Ascending aorta (tissue), 2 donors: ENCODE measurements around the gene LITAF. TPM values are rescaled to one million over a fixed set of nuclear protein-coding genes. Genes with fewer than 3 reads are reported as not detected.
"Not testable (repeated sequence)": the region's sequence is repeated elsewhere in the genome, so short reads cannot be mapped to it uniquely, and the experiment has no call there.

Experiments used
- DNase-seq, 2 donors: peaks; one replicate each; pipeline ENCODE4 v3.0.0-alpha.2; 2019; ENCODE audit warnings: low spot score in 2 of 2
- H3K27ac ChIP-seq, 2 donors: fragments of 200-600 bp; sonication (generic); one replicate each; pipeline ENCODE4 v1.5.1; 2016 to 2017; ENCODE audit warnings: mild to moderate bottlenecking in 1 of 2
- H3K27me3 ChIP-seq: fragments of 200-600 bp; sonication (generic); one replicate; pipeline ENCODE4 v1.5.1; 2017
- H3K36me3 ChIP-seq, 2 donors: fragments of 200-600 bp; sonication (generic); one replicate each; pipeline ENCODE4 v1.5.1; 2016
- H3K4me1 ChIP-seq, 2 donors: fragments of 200-600 bp; sonication (generic); one replicate each; pipeline ENCODE4 v1.5.1; 2016 to 2017; ENCODE audit warnings: mild to moderate bottlenecking in 1 of 2
- H3K4me3 ChIP-seq, 2 donors: fragments of 200-600 bp; sonication (generic); one replicate each; pipeline ENCODE4 v1.5.1; 2016 to 2017; ENCODE audit warnings: mild to moderate bottlenecking in 1 of 2
- H3K9me3 ChIP-seq, 2 donors: fragments of 200-600 bp; sonication (generic); one replicate each; pipeline ENCODE4 v1.5.1; 2016
- intact Hi-C: fragments of 100-400 bp; cut with DNase I; formaldehyde crosslinking; loops from one replicate; pipeline ENCODE4 v1.15.1; 2023
- total RNA-seq: library from RNA; depleted of rRNA; stranded (reverse); fragments of >200 nt; gene quantifications from one replicate; pipeline ENCODE4 v1.1.0, GENCODE V29; 2016
- TF ChIP-seq, protein P1 (sequence below), 3 experiments: fragments of 200-600 bp in 2 of 3; fragments of 450-650 bp in 1 of 3; sonication (generic) in 2 of 3; IDR thresholded peaks; one replicate each; pipeline ENCODE4 v1.5.1; 2016 to 2019; ENCODE audit warnings: antibody characterized with exemption in 3 of 3, mild to moderate bottlenecking in 1 of 3, moderate library complexity in 1 of 3

LITAF gene
- total RNA-seq, 1 donor from 2014 or later, result 40.7 TPM

DNA sequence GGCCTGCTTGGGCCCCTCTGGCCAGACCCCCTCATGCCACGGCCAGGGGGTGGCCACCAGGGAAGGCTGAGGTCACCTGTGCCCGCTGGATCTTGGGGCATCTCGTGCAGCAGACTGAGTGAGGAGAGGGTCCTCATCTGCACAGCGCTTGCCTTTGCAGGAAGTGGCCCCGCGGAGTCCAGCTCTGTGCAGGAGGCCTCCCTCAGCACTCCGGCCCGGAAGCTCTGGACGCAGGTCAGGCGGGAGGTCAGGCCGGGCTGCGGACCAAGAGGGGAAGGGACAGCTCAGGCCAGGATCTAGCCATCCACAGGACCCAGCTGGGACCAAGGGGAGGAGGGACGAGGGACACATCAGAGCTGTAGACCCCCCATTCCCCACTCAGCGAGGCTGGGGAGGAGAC is 72.4 kb downstream of the LITAF start:
- no peaks in the 10 kb centered on the region for H3K4me1 ChIP-seq
- intact Hi-C loops, result no loop called here
- TF ChIP-seq, protein P1, sequence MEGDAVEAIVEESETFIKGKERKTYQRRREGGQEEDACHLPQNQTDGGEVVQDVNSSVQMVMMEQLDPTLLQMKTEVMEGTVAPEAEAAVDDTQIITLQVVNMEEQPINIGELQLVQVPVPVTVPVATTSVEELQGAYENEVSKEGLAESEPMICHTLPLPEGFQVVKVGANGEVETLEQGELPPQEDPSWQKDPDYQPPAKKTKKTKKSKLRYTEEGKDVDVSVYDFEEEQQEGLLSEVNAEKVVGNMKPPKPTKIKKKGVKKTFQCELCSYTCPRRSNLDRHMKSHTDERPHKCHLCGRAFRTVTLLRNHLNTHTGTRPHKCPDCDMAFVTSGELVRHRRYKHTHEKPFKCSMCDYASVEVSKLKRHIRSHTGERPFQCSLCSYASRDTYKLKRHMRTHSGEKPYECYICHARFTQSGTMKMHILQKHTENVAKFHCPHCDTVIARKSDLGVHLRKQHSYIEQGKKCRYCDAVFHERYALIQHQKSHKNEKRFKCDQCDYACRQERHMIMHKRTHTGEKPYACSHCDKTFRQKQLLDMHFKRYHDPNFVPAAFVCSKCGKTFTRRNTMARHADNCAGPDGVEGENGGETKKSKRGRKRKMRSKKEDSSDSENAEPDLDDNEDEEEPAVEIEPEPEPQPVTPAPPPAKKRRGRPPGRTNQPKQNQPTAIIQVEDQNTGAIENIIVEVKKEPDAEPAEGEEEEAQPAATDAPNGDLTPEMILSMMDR (IDR thresholded peaks at IDR 0.05), result no peak
- no peaks in the 10 kb centered on the region for H3K9me3 ChIP-seq
- no peak for DNase-seq
- no peak overlapping the region for H3K27ac ChIP-seq
- H3K4me3 ChIP-seq, result no peak overlapping the region
- H3K27me3 ChIP-seq, result no peaks in the 10 kb centered on the region
- H3K36me3 ChIP-seq, result no peaks in the 10 kb centered on the region

DNA sequence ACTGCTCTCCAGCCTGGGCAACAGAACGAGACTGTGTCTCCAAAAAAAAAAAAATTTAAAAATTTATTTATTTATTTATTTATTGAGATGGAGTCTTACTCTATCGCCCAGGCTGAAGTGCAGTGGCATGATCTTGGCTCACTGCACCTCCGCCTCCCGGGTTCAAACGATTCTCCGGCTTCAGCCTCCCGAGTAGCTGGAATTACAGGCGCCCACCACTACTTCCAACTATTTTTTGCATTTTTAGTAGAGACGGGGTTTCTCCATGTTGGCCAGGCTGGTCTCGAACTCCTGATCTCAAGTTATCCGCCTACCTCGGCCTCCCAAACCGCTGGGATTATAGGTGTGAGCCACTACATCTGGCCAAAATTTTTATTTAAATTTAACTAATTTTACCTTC is 73.4 kb downstream of the LITAF start:
- DNase-seq, H3K4me3 ChIP-seq, intact Hi-C loops, H3K27me3 ChIP-seq, H3K27ac ChIP-seq, H3K9me3 ChIP-seq, H3K4me1 ChIP-seq, H3K36me3 ChIP-seq: not testable (repeated sequence)

DNA sequence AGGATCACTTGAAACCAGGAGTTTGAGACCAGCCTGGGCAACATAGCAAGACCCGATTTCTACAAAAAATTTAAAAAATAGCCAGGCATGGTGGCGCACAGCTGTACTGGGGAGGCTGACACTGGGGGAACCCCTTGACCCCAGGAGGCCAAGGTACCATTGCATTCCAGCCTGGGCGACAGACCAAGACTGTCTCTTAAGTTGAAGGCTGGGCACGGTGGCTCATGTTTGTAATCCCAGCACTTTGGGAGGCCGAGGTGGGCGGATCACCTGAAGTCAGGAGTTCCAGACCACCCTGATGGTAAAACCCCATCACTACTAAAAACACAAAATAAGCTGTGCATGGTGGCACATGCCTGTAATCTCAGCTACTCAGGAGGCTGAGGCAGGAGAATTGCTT is 74.9 kb downstream of the LITAF start:
- no peak for DNase-seq
- H3K9me3 ChIP-seq, result no peaks in the 10 kb centered on the region
- TF ChIP-seq, protein P1 (IDR thresholded peaks at IDR 0.05), result no peak
- H3K36me3 ChIP-seq, result no peaks in the 10 kb centered on the region
- H3K4me3 ChIP-seq, result no peak overlapping the region
- no peaks in the 10 kb centered on the region for H3K4me1 ChIP-seq
- H3K27me3 ChIP-seq, result no peaks in the 10 kb centered on the region
- H3K27ac ChIP-seq, result no peak overlapping the region
- intact Hi-C loops, result no loop called here

DNA sequence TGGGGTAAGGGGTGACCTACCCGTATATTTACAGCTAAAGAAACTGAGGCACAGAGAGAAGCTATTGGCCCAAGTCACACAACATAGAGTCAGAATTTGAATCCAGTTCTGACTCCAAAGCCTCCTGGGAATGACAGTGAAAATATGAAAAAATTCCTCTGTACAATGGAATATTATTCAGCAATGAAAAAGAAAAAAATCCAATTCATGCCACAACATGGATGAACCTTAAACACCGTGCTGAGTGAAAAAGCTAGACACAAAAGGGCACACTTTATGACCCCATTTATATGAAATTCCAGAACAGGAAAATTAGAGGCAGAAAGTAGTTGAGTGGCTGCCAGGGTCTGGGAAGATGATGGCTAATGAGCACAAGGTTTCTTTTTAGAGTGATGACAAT is 75.4 kb downstream of the LITAF start:
- no peaks in the 10 kb centered on the region for H3K9me3 ChIP-seq
- no peak for DNase-seq
- intact Hi-C loops, result no loop called here
- no peak overlapping the region for H3K27ac ChIP-seq
- no peaks in the 10 kb centered on the region for H3K36me3 ChIP-seq
- H3K4me3 ChIP-seq, result no peak overlapping the region
- TF ChIP-seq, protein P1 (IDR thresholded peaks at IDR 0.05), result no peak
- no peaks in the 10 kb centered on the region for H3K4me1 ChIP-seq
- H3K27me3 ChIP-seq, result no peaks in the 10 kb centered on the region

DNA sequence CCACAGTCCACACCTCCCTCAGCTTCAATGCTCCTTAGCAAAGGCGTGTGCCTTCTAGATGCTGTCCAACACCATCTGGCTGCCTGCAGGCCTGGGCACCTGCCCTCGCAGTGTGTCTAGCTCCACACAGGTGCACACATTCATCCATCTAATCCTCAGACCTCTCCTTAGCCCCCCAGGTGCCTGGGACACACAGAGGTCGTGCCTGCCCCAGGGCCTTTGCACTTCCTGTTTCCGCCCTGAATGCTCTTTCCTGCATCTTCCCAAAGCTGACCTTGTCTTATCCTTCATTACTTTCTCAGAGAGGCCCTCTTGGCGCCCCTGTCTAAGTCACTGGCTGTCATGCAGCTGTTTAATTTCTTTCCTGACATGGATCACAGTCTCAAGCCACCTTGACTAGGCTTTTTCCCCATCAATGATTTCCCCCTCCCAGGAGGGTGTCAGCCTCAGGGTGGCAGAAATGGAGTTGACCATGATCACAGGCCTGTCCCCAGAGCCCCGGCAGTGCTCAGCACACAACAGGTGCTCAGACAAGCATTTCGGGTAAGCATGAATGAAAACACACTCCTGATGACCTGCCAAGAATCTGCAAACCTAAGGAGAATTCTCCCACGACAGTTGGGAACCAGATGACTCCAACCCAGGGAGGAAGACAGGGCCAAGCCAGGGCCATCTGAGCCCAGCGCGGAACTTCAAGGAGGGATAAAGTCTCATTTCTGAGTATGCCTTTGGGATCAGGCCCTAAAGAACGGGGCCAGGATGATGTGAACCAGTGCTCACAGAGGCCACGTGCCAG is 76.3 kb downstream of the LITAF start:
- DNase-seq, result no peak
- intact Hi-C loops, result no loop called here
- Histone ChIP-seq H3K27ac (no peak overlapping the region), H3K36me3 (no peaks in the 10 kb centered on the region), H3K4me1 (no peaks in the 10 kb centered on the region), H3K27me3 (no peaks in the 10 kb centered on the region), H3K9me3 (no peaks in the 10 kb centered on the region), H3K4me3 (no peak overlapping the region)
- TF ChIP-seq, protein P1 (IDR thresholded peaks at IDR 0.05), result no peak

DNA sequence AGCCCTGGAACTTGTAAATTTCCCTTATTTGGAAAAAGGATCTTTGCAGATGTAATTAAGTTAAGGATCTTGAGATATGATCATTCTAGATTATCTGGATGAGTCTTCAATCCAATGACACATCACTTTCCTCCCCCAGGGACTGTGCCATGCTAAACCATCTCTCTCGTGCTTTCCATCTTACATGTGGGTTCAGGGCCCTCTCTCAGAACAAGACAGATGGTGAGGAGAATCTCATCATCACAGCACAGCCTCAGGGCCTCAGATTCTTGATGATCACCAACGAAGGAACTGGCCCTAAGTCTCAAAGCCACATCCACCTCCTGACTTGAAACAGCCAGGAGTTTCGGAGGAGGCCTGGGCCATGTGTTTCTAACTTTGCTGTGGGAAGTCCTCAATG is 78.7 kb downstream of the LITAF start:
- no peaks in the 10 kb centered on the region for H3K9me3 ChIP-seq
- TF ChIP-seq, protein P1 (IDR thresholded peaks at IDR 0.05), result no peak
- no peak overlapping the region for H3K4me3 ChIP-seq
- H3K36me3 ChIP-seq, result no peaks in the 10 kb centered on the region
- no peak overlapping the region for H3K27ac ChIP-seq
- intact Hi-C loops, result no loop called here
- no peaks in the 10 kb centered on the region for H3K27me3 ChIP-seq
- peaks cover 0 to 5% of the 10 kb centered on the region in 2 donors for H3K4me1 ChIP-seq
- no peak for DNase-seq
